NCI-H526 (cell line): ENCODE data around the gene CXorf49.
"Not testable (repeated sequence)": the region's sequence is repeated elsewhere in the genome, so short reads cannot be mapped to it uniquely, and the experiment has no call there.

Experiments
- DNase-seq, 2 experiments: peaks; one replicate each; lab custom pipeline; 2025; lab: John Stamatoyannopoulos, UW

CXorf49 gene

GRCh38 chrX:71718185-71718584 is at the start of gene CXorf49:
CXorf49 (minus strand) TSS chrX:71718285; CDS start chrX:71718151, 134 bp downstream.
- DNase-seq: not testable (repeated sequence)

GRCh38 chrX:71767134-71767533 is 49.0 kb upstream of the CXorf49 start:
- DNase-seq: not testable (repeated sequence)

- not testable (repeated sequence) for DNase-seq
Measured at GRCh38 chrX:71765613-71766012, 47.5 kb upstream of the CXorf49 start.

- not testable (repeated sequence) for DNase-seq
Measured at GRCh38 chrX:71764832-71765231, 46.7 kb upstream of the CXorf49 start.

GRCh38 chrX:71763049-71763448 is 45.0 kb upstream of the CXorf49 start, which contains the start of gene CXorf49B:
CXorf49B (plus strand) TSS chrX:71763349; CDS start chrX:71763424, 75 bp downstream.
- not testable (repeated sequence) for DNase-seq

- DNase-seq: not testable (repeated sequence)
Measured at GRCh38 chrX:71760688-71761281, 42.7 kb upstream of the CXorf49 start.

DNA sequence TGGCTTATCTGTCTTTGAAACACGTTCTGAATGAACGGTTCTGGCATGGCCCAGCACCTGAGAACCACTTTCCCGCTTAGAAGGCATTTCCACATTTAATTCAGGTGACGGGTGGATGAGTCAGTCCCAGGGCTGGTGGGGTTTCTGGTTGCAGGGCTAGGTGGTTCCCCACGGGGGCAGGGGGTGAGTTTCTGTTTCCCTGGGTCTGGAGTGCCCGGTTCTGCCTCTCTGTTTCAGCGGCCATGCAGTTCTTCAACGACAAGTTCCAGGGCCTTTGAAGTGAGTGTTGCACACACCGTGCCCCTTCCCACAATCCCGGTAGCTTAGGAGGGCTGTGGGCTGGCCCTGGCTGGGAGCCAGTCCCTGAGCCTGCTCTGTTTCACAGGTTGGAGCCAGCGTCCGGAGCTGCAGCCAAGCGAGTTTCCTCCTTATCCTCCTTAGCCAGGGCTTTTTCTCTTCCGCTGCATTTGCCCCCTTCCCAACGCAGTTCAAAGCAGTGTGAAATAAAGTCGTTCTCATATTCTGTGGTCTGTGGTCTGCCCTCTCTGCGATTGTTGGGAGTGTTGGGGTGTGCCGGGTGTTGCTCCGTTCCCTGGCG is 2.3 kb upstream of the CXorf49 start:
- not testable (repeated sequence) for DNase-seq

- DNase-seq: not testable (repeated sequence)
Measured at GRCh38 chrX:71719195-71719594, 1.1 kb upstream of the CXorf49 start.

DNA sequence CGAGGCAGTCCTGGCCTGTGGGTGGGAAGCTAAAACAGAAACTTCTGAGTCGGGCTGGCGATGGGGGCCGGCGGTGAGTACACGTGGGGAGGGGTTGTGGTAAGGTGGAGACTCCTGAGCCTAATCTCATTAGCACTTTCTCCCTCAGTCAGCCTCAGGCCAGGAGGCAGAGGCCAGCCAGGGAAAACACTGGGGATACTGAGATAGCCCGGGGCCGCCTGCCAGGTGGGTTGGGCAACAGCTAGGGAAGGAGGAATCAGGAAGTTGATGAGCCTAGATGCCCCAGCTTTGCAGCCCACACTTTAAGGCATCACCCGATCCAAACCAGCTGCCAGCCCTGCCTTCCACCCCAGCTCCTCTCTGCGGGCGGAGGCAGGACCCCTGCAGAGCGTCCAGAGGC is 1.8 kb downstream of the CXorf49 start:
- not testable (repeated sequence) for DNase-seq

GRCh38 chrX:71715551-71715950 is 2.5 kb downstream of the CXorf49 start:
- not testable (repeated sequence) for DNase-seq

DNA sequence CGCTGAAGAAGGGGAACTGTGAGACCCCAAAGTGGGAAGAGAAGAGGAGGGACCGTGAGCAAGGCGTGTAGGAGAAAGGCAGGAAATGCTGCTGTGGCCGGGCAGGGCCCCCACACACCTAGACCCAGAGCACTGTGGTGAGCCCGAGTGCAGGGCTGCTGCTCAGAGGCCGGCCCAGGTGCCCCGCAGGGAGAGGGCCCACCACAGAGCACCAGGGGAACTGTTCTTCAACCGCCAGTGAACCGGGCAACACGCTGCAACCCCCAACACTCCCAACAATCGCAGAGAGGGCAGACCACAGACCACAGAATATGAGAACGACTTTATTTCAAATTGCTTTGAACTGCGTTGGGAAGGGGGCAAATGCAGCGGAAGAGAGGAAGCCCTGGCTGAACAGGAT is 4.0 kb downstream of the CXorf49 start:
- DNase-seq: not testable (repeated sequence)

DNA sequence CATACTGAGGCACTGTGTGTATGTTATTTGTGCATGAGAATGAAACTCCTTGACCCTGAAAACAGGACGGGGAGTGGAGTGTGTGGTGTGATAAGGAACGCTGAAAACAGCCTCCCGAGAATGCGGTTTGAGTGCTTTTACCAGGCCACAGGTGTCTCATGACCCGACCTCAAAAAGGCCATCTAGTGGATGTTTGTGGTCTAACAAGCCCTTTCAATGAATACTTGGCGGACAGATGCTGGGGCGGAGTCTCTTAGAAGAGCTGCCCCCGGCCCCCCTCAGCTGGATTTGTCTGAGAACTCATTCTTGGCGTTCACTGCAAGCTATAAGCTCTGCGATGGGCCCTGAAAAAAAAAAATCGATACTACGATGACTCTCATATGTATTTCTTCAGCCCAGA is 15.2 kb downstream of the CXorf49 start:
- DNase-seq: not testable (repeated sequence)

DNA sequence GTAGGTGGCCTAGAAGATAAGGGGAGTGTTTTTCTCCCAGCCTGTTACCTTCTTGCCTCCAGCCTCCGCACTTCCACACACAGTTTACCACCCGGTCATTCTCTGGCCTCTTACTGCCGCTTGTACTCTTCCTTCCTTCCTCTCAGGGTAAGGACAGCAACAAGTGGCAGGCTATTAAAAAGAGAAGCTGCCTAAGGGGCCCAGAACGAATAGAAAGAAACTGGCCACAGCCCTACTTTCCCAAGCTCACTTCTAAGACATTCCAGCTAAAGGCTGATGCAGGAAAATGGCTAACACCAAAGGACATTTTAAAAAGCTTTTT is 19.1 kb downstream of the CXorf49 start:
- DNase-seq: not testable (repeated sequence)

- not testable (repeated sequence) for DNase-seq
Measured at GRCh38 chrX:71698299-71699022, 19.6 kb downstream of the CXorf49 start.

DNA sequence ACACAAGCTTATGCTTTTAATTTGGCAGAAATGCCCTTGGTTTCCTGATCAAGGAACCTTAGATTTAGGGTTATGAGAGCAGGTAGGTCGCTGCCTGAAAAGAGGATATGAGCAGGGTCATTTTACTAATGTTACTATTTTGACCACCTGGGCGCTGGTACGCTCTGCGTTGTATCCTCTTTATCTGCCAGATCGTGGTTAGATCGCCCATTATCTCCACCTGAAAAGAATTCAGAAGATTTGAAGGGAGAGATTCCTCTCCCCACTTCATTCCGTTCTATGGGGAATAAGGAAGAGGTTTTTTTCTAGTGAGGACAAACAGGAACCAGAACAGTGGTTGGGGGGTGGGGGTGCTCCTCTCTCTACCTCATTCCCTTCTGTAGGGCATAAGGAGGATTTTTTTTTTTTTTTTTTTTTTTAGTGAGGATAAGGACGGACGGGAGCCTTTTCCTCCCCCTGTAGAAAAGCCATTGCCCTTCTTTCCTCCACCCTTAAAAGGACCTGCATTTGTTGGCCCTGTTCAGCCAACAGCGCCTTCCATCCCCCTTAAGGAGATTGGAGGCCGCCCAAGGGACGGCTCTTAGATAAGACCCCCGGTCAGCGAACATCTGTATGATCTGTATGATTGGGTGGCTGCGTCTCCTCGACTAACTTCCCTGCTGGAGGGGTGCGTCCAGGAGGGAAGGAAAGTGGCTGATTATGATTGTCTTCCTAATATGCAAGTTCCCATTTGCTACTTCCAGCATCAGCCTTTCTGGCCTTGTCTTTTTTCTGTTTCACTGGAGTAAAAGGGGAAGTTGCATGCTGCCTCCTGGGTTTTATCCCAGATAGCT is 20.4 kb downstream of the CXorf49 start:
- DNase-seq: not testable (repeated sequence)

- not testable (repeated sequence) for DNase-seq
Measured at GRCh38 chrX:71696641-71697465, 21.2 kb downstream of the CXorf49 start.

DNA sequence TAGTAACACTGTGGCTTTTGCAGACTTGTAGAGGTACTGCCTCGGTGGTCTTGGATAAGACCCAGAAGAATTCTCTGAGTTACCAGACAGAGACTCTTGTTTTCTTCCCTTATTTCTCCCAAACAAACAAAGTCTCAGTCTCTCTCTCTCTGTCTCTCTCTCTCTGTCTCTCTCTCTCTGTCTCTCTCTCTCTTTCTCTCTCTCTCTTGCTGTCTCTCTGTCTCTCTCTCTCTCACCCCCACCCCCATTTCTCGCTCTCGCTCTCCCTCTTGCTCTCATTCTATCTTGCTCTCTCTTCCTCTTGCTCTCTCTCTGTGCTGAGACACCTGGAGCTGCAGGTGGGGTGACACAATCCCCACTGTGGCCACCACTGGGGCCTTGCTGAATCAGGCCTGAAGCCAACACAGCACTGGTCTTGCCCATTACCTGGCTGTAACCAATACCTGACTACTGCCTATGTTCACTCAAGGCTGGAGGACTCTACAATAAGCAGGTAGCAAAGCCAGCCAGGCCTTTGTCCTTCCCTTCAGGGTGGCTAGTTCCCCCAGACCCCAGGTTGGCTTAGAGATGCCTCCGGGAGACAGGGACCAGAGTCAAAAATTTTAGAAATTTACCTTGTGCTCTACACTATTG is 38.4 kb downstream of the CXorf49 start:
- DNase-seq: no peak

DNA sequence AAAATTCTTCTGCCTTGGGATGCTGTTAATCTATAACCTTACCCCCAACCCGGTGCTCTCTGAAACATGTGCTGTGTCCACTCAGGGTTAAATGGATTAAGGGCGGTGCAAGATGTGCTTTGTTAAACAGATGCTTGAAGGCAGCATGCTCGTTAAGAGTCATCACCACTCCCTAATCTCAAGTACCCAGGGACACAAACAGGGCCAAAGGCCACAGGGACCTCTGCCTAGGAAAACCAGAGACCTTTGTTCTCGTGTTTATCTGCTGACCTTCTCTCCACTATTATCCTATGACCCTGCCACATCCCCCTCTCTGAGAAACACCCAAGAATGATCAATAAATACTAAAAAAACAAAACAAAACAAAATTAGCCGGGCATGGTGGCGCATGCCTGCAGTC is 40.9 kb downstream of the CXorf49 start:
- not testable (repeated sequence) for DNase-seq

DNA sequence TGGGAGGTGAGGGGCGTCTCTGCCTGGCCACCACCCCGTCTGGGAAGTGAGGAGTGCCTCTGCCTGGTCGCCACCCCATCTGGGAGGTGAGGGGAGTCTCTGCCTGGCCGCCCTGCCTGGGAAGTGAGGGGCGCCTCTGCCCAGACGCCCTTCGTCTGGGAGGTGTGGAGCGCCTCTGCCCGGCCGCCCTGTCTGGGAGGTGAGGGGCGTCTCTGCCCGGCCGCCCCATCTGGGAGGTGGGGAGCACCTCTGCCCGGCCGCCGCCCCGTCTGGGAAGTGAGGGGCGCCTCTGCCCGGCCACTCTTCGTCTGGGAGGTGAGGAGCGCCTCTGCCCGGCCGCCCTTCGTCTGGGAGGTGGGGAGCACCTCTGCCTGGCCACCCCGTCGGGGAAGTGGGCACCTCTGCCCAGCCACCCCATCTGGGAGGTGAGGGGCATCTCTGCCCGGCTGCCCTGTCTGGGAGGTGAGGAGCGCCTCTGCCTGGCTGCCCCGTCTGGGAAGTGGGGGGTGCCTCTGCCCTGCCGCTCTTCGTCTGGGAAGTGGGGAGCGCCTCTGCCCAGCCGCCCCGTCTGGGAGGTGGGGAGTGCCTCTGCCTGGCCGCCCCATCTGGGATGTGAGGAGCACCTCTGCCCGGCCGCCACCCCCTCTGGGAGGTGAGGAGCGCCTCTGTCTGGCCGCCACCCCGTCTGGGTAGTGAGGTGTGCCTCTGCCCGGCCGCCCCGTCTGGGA is 41.9 kb downstream of the CXorf49 start:
- not testable (repeated sequence) for DNase-seq

DNA sequence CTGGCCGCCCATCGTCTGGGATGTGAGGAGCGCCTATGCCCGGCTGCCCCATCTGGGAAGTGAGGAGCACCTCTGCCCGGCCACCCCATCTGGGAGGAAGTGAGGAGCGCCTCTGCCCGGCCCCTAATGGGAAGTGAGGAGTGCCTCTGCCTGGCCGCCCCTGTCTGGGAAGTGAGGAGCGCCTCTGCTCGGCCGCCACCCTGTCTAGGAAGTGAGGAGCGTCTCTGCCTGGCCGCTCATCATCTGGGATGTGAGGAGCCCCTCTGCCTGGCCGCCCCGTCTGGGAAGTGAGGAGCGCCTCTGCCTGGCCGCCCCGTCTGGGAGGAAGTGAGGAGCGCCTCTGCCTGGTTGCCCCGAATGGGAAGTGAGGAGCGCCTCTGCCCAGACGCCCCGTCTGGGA is 42.4 kb downstream of the CXorf49 start:
- DNase-seq: not testable (repeated sequence)
